ENCODE measurements around the gene OR52E1.

OR52E1 gene

DNA sequence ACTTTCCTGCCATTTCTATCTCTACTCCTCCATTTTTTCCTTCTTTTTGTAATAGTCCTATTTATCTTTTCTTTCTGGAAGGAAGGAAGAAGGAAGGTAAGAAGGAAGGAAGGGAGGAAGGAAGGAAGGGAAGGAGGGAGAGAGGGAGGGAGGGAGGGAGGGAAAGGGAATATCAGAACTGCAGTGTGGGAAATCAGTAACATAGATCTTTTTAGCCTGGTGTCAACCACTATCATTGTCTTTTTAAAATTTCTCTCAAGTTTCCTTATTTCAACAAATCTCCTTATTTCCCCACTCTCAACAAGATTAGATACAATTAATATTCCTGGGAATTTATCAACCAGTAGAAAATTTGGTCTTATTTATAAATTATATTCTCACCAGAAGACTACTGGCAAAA, 33.7 kb downstream of the OR52E1 start:
- no peak for DNase-seq (ENCODE audit: low read depth)
- TF ChIP-seq, protein P1, sequence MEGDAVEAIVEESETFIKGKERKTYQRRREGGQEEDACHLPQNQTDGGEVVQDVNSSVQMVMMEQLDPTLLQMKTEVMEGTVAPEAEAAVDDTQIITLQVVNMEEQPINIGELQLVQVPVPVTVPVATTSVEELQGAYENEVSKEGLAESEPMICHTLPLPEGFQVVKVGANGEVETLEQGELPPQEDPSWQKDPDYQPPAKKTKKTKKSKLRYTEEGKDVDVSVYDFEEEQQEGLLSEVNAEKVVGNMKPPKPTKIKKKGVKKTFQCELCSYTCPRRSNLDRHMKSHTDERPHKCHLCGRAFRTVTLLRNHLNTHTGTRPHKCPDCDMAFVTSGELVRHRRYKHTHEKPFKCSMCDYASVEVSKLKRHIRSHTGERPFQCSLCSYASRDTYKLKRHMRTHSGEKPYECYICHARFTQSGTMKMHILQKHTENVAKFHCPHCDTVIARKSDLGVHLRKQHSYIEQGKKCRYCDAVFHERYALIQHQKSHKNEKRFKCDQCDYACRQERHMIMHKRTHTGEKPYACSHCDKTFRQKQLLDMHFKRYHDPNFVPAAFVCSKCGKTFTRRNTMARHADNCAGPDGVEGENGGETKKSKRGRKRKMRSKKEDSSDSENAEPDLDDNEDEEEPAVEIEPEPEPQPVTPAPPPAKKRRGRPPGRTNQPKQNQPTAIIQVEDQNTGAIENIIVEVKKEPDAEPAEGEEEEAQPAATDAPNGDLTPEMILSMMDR (IDR thresholded peaks at IDR 0.05; ENCODE audit: control insufficient read depth, extremely low read depth, insufficient read depth): no peak
- no peak overlapping the region for H3K4me3 ChIP-seq (ENCODE audit: low read depth, low read length)

DNA sequence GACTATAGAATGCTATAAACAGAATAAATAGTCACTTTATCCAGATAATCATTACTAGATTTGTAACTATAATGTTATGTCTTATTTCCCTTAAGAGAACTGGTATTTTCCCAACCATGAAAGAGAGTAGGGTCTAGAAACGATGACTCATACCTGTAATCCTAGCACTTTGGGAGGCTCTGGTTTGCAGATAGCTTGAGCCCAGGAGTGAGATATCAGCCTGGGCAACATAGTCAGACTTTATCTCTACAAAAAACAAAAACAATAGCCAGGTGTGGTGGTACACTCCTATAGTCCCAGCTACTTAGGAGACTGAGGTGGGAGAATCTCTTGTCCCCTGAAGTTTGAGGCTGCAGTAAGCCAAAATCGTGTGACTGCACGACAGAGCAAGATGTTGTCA, 37.9 kb downstream of the OR52E1 start:
- TF ChIP-seq, protein P1 (IDR thresholded peaks at IDR 0.05; ENCODE audit: control insufficient read depth, extremely low read depth, insufficient read depth): no peak
- no peak for DNase-seq (ENCODE audit: low read depth)
- H3K4me3 ChIP-seq (ENCODE audit: low read depth, low read length): no peak overlapping the region

DNA sequence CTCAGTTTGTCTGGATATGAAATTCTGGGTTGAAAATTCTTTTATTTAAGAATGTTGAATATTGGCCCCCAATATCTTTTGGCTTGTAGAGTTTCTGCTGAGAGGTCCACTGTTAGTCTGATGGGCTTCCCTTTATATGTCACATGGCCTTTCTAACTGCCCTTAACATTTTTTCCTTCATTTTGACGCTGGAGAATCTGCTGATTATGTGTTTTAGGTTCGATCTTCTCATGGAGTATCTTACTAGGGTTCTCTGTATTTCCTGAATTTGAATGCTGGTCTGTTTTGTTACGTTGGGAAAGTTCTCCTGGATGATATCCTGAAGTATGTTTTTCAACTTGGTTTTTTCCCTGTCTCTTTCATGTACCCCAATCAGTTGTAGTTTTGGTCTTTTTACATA, 46.0 kb downstream of the OR52E1 start:
- DNase-seq (ENCODE audit: low read depth): no peak
- TF ChIP-seq, protein P1 (IDR thresholded peaks at IDR 0.05; ENCODE audit: control insufficient read depth, extremely low read depth, insufficient read depth): no peak
- H3K4me3 ChIP-seq (ENCODE audit: low read depth, low read length): no peak overlapping the region

DNA sequence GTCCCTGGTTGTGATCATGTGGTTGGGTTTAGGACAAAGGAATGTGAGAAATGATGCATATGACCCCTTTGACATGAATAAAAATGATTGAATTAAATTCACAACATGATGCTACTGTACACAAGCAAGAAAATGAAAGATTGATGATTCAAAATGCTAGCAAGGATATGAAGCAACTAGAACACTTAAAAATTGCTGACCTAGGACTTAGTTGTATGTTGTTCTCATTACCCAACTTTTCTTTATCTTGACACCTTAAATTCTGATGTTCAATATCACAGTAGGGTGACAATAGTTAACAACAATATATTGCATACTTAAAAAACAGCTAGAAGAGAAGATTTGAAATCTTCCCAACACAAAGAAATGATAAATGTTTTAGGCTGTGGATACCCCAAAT, 48.2 kb downstream of the OR52E1 start:
- no peak overlapping the region for H3K4me3 ChIP-seq (ENCODE audit: low read depth, low read length)
- TF ChIP-seq, protein P1 (IDR thresholded peaks at IDR 0.05; ENCODE audit: control insufficient read depth, extremely low read depth, insufficient read depth): no peak
- no peak for DNase-seq (ENCODE audit: low read depth)

DNA sequence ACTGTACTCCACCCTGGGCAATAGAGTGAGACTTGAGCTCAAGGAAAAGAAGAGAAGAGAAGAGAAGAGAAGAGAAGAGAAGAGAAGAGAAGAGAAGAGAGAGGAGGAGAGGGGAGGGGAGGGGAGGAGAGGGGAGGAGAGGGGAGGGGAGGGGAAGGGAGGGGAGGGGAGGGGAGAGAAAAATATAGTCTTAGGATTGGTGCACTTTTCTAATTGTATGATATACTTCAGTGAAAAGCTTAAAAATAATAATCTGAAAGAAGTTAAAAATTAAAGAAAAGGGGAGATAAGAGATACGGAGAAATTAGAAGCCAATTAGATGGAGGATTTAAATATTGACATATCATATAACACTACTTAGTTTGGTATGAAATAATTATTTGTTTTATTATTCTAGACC, 49.5 kb downstream of the OR52E1 start:
- H3K4me3 ChIP-seq (ENCODE audit: low read depth, low read length): no peak overlapping the region
- TF ChIP-seq, protein P1 (IDR thresholded peaks at IDR 0.05; ENCODE audit: control insufficient read depth, extremely low read depth, insufficient read depth): no peak
- DNase-seq (ENCODE audit: low read depth): no peak

Measured in LNCaP clone FGC (cell line).